IMR-90 (cell line): ENCODE results near the gene LAMC3. TPM values are rescaled to one million over a fixed set of nuclear protein-coding genes. Genes with fewer than 3 reads are reported as not detected.

Experiments used
- ATAC-seq: fragments of 200-7000 bp; cut with Tn5 transposase; 2 replicates; pipeline ENCODE4 v1.9.1; 2020; ENCODE audit warnings: low read depth, mild to moderate bottlenecking, moderate library complexity
- BruUV-seq: library from RNA; stranded (reverse); fragments of 400-500 nt; replicated peaks from 2 replicates; lab custom pipeline; 2021; lab: Mats Ljungman, UMichigan
- CTCF ChIA-PET: fragments of 300-600 bp; formaldehyde crosslinking; extraction: SDS; loops from one replicate; lab custom pipeline; 2021; ENCODE audit warnings: antibody characterized with exemption; lab: Yijun Ruan, JAX
- POLR2A ChIA-PET: fragments of 300-600 bp; sonication (Branson Sonifier 250); formaldehyde crosslinking; loops from one replicate; lab custom pipeline; 2022; ENCODE audit warnings: antibody characterized with exemption; ENCODE audit not compliant: unreplicated experiment; lab: Charles Lee
- DNase-seq: peaks from one replicate; pipeline ENCODE4 v3.0.0; 2013
- H2AFZ ChIP-seq: replicated peaks from 2 replicates; pipeline ENCODE3; 2013; ENCODE audit warnings: low read length, mild to moderate bottlenecking; ENCODE audit not compliant: poor library complexity
- H2AK5ac ChIP-seq: 2 replicates; pipeline ENCODE4 v1.6.1; 2013; ENCODE audit warnings: low read depth, low read length, inconsistent platforms
- H2AK9ac ChIP-seq: replicated peaks from 2 replicates; pipeline ENCODE3; 2013; ENCODE audit warnings: mild to moderate bottlenecking, low read depth, low read length, moderate library complexity; ENCODE audit not compliant: poor library complexity
- H2BK120ac ChIP-seq: 2 replicates; pipeline ENCODE4 v1.6.1; 2013; ENCODE audit warnings: low read depth, low read length, inconsistent platforms
- H2BK15ac ChIP-seq: 3 replicates; pipeline ENCODE4 v1.6.1; 2013; ENCODE audit warnings: low read depth, low read length, inconsistent platforms
- H2BK20ac ChIP-seq: 2 replicates; pipeline ENCODE4 v1.6.1; 2013; ENCODE audit warnings: low read depth, mild to moderate bottlenecking, inconsistent platforms, low read length, moderate library complexity
- H2BK5ac ChIP-seq: 2 replicates; pipeline ENCODE4 v1.6.1; 2013; ENCODE audit warnings: mild to moderate bottlenecking, low read depth, low read length, inconsistent platforms; ENCODE audit not compliant: poor library complexity, severe bottlenecking
- H3K14ac ChIP-seq: replicated peaks from 2 replicates; pipeline ENCODE4 v1.6.1; 2013; ENCODE audit warnings: low read depth, low read length, inconsistent platforms
- H3K18ac ChIP-seq: 2 replicates; pipeline ENCODE4 v1.6.1; 2013; ENCODE audit warnings: low read depth, low read length, control low read depth
- H3K23ac ChIP-seq: 2 replicates; pipeline ENCODE4 v1.6.1; 2013; ENCODE audit warnings: low read depth, low read length, inconsistent platforms
- H3K27ac ChIP-seq: 2 replicates; pipeline ENCODE4 v1.5.1; 2013; ENCODE audit warnings: mild to moderate bottlenecking, control low read depth, low read length; ENCODE audit not compliant: insufficient read depth
- H3K27me3 ChIP-seq: 2 replicates; pipeline ENCODE4 v1.6.1; 2013; ENCODE audit warnings: low read length; ENCODE audit not compliant: control insufficient read depth, insufficient read depth
- H3K36me3 ChIP-seq: 2 replicates; pipeline ENCODE4 v1.6.1; 2013; ENCODE audit warnings: low read length, mixed read lengths; ENCODE audit not compliant: control insufficient read depth, insufficient read depth
- H3K4ac ChIP-seq: 2 replicates; pipeline ENCODE4 v1.6.1; 2013; ENCODE audit warnings: low read depth, low read length, inconsistent platforms
- H3K4me1 ChIP-seq: 2 replicates; pipeline ENCODE4 v1.6.1; 2013; ENCODE audit warnings: low read length, mixed read lengths; ENCODE audit not compliant: control insufficient read depth, insufficient read depth
- H3K4me2 ChIP-seq: 2 replicates; pipeline ENCODE4 v1.6.1; 2013; ENCODE audit warnings: low read depth, mild to moderate bottlenecking, control low read depth, low read length, moderate library complexity
- H3K4me3 ChIP-seq: 2 replicates; pipeline ENCODE4 v1.5.1; 2013; ENCODE audit warnings: low read depth, mild to moderate bottlenecking, control low read depth, low read length, moderate library complexity; ENCODE audit not compliant: insufficient read depth
- H3K56ac ChIP-seq: 2 replicates; pipeline ENCODE4 v1.6.1; 2013; ENCODE audit warnings: low read length, inconsistent platforms; ENCODE audit not compliant: insufficient read depth; ENCODE audit errors: extremely low read depth
- H3K79me1 ChIP-seq, 2 experiments: 2 replicates each; pipeline ENCODE4 v1.6.1; 2013; ENCODE audit warnings: low read length in 2 of 2, inconsistent platforms in 1 of 2, low read depth in 1 of 2
- H3K9ac ChIP-seq: 2 replicates; pipeline ENCODE4 v1.6.1; 2013; ENCODE audit warnings: low read depth, low read length, control low read depth
- H3K9me1 ChIP-seq: 2 replicates; pipeline ENCODE4 v1.6.1; 2013; ENCODE audit warnings: low read length, inconsistent platforms; ENCODE audit not compliant: insufficient read depth
- H3K9me3 ChIP-seq: 2 replicates; pipeline ENCODE4 v1.6.1; 2013; ENCODE audit warnings: low read length; ENCODE audit not compliant: control insufficient read depth, insufficient read depth
- H4K20me1 ChIP-seq: 2 replicates; pipeline ENCODE4 v1.6.1; 2013; ENCODE audit warnings: low read length, inconsistent platforms; ENCODE audit not compliant: insufficient read depth
- H4K5ac ChIP-seq: 2 replicates; pipeline ENCODE4 v1.6.1; 2013; ENCODE audit warnings: mild to moderate bottlenecking, low read depth, low read length, control low read depth
- H4K8ac ChIP-seq, 2 experiments: 2 replicates each; pipeline ENCODE4 v1.6.1; 2013; ENCODE audit warnings: low read depth in 2 of 2, low read length in 2 of 2, control low read depth in 1 of 2, inconsistent platforms in 1 of 2
- H4K91ac ChIP-seq: 2 replicates; pipeline ENCODE4 v1.6.1; 2013; ENCODE audit warnings: low read depth, low read length, inconsistent platforms; ENCODE audit not compliant: insufficient read depth
- BHLHE40 ChIP-seq: fragments of 150-350 bp; IDR thresholded peaks from 2 replicates; pipeline ENCODE4 v1.6.1; 2016; ENCODE audit warnings: mild to moderate bottlenecking, low read depth, low read length
- CEBPB ChIP-seq: IDR thresholded peaks from 2 replicates; pipeline ENCODE4 v1.6.1; 2012; ENCODE audit warnings: low read depth, low read length, improper control_type of control experiment
- CHD1 ChIP-seq: IDR thresholded peaks from 2 replicates; pipeline ENCODE4 v1.6.1; 2012; ENCODE audit warnings: low read depth, low read length, improper control_type of control experiment
- CTCF ChIP-seq: conservative IDR thresholded peaks from 2 replicates; pipeline ENCODE4 v1.5.1; 2012; ENCODE audit warnings: mild to moderate bottlenecking, low read depth, low read length, improper control_type of control experiment
- FOS ChIP-seq: fragments of 150-350 bp; IDR thresholded peaks from 2 replicates; pipeline ENCODE4 v1.6.1; 2016; ENCODE audit warnings: low read depth, low read length
- MAFK ChIP-seq: IDR thresholded peaks from 2 replicates; pipeline ENCODE4 v1.6.1; 2012; ENCODE audit warnings: low read depth, low read length, improper control_type of control experiment
- MAZ ChIP-seq: IDR thresholded peaks from 2 replicates; pipeline ENCODE4 v1.6.1; 2012; ENCODE audit warnings: low read depth, mild to moderate bottlenecking, low read length, improper control_type of control experiment, moderate library complexity, borderline replicate concordance
- MXI1 ChIP-seq: IDR thresholded peaks from 2 replicates; pipeline ENCODE4 v1.6.1; 2012; ENCODE audit warnings: low read depth, mild to moderate bottlenecking, low read length, moderate library complexity, borderline replicate concordance
- NFE2L2 ChIP-seq: fragments of 150-350 bp; IDR thresholded peaks from 2 replicates; pipeline ENCODE4 v1.6.1; 2016; ENCODE audit warnings: low read depth, mild to moderate bottlenecking, low read length
- POLR2A ChIP-seq: IDR thresholded peaks from 2 replicates; pipeline ENCODE4 v1.6.1; 2012; ENCODE audit warnings: mild to moderate bottlenecking, low read depth, low read length
- RAD21 ChIP-seq: IDR thresholded peaks from 2 replicates; pipeline ENCODE4 v1.6.1; 2012; ENCODE audit warnings: low read length, improper control_type of control experiment
- RCOR1 ChIP-seq: IDR thresholded peaks from 2 replicates; pipeline ENCODE4 v1.6.1; 2012; ENCODE audit warnings: mild to moderate bottlenecking, low read length, improper control_type of control experiment; ENCODE audit not compliant: insufficient replicate concordance
- RFX5 ChIP-seq: IDR thresholded peaks from 2 replicates; pipeline ENCODE4 v1.8.0; 2012; ENCODE audit warnings: low read depth, mild to moderate bottlenecking, low read length, moderate library complexity
- SMC3 ChIP-seq: fragments of 150-350 bp; IDR thresholded peaks from 2 replicates; pipeline ENCODE4 v1.6.1; 2016; ENCODE audit warnings: low read depth, mild to moderate bottlenecking, antibody characterized with exemption, low read length, moderate library complexity
- USF2 ChIP-seq: fragments of 150-350 bp; IDR thresholded peaks from 2 replicates; pipeline ENCODE4 v1.6.1; 2017; ENCODE audit warnings: mild to moderate bottlenecking, antibody characterized with exemption, low read length, low read depth
- WGBS, 2 experiments: methylation state at CpG; one replicate each; pipeline versions ENCODE4 v1.1.5 to v1.1.7; 2013; ENCODE audit warnings: missing lambda C conversion rate in 2 of 2; ENCODE audit not compliant: insufficient read length in 1 of 2; ENCODE audit errors: extremely low coverage in 2 of 2; 5-methylcytosine and 5-hydroxymethylcytosine counted together
- dilution Hi-C: fragments of 300-500 bp; cut with HindIII; formaldehyde crosslinking; loops from one replicate; pipeline ENCODE4 v1.14.3; 2018; ENCODE audit warnings: low sequenced_read_pairs; ENCODE audit not compliant: unreplicated experiment
- in situ Hi-C: fragments of 300-500 bp; cut with MboI; formaldehyde crosslinking; loops from 3 replicates; pipeline ENCODE4 v1.14.3; 2019; ENCODE audit warnings: low sequenced_read_pairs, inconsistent platforms, mixed read lengths
- intact Hi-C: fragments of 100-400 bp; cut with micrococcal nuclease; formaldehyde crosslinking; loops from 2 replicates; pipeline ENCODE4 v1.10.0; 2022
- polyA plus RNA-seq, 3 experiments: library from polyadenylated mRNA; depleted of rRNA; stranded (reverse); fragments of >200 nt; gene quantifications; 2 replicates each; pipeline ENCODE4 v1.2.3, GENCODE V29; 2012; ENCODE audit warnings: low replicate concordance in 1 of 3
- total RNA-seq: library from RNA; depleted of rRNA; stranded (reverse); fragments of >200 nt; gene quantifications from 2 replicates; pipeline ENCODE4 v1.2.3, GENCODE V29; 2012
- TF ChIP-seq, protein P1 (sequence below): fragments of 150-350 bp; IDR thresholded peaks from 2 replicates; pipeline ENCODE4 v1.6.1; 2016; ENCODE audit warnings: low read depth, mild to moderate bottlenecking, low read length, moderate library complexity, borderline replicate concordance

LAMC3 gene
- total and polyA plus RNA-seq, 2 of the 4 experiments (the other 2 are of a cell fraction) = not detected

DNA sequence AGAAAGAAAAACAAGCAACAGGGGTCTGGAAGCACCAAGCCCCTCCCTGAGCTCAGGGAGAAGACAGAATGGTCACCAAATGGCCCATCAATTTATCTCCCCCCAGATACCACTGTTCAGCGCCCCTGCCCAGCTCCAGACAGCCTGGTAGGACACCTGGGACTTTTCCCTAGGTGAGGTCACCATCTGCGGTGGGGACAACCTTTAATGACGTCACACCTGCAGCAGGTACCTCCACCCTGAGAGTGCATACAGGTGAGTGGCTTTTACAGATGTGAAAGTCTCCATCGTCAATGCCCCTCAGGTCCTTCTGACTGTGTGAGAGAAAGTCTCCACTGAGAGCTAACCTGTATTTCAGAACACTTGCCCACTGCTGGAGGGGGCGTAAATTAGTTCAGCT lies 34.3 kb upstream of the LAMC3 start:
- Histone ChIP-seq H4K20me1 (no peaks in the 10 kb centered on the region), H2AK5ac (no peak overlapping the region), H2BK20ac (no peak overlapping the region), H3K9me3 (no peaks in the 10 kb centered on the region), H3K27ac (no peak overlapping the region), H3K18ac (no peak overlapping the region), H3K36me3 (no peaks in the 10 kb centered on the region), H2BK5ac (no peak overlapping the region), H3K4ac (no peak overlapping the region), H3K56ac (no peak overlapping the region), H3K14ac (no peak overlapping the region), H3K79me1 (no peaks in the 10 kb centered on the region), H3K27me3 (peaks cover 54% of the 10 kb centered on the region), H4K5ac (no peak overlapping the region), H3K9me1 (no peaks in the 10 kb centered on the region), H3K4me3 (no peak overlapping the region), H3K23ac (no peak overlapping the region), H2AFZ (no peak overlapping the region), H3K9ac (no peak overlapping the region), H3K4me2 (no peak overlapping the region), H3K4me1 (no peaks in the 10 kb centered on the region), H4K91ac (no peak overlapping the region), H2BK15ac (no peak overlapping the region), H4K8ac (no peak overlapping the region), H2AK9ac (no peak overlapping the region), H2BK120ac (no peak overlapping the region)
- WGBS, 2 experiments = 63% methylated on average over 2 of the region's 5 CpGs; no CpG with 5 or more reads in 1 of the 2 experiments
- no TSS peak for BruUV-seq
- ChIA-PET POLR2A (no interaction called here), CTCF (interaction anchor here (0.6 to 0.7 kb wide), 2 partner anchors 31 to 291 kb away, joined by 3 read pairs; no protein-coding TSS in a partner anchor)
- intact Hi-C loops (no loop called here), dilution Hi-C loops (no loop called here), in situ Hi-C loops (no loop called here)
- no peak for DNase-seq
- TF ChIP-seq USF2 = no peak
- TF ChIP-seq CEBPB = no peak
- TF ChIP-seq RCOR1 = no peak
- TF ChIP-seq, protein P1, sequence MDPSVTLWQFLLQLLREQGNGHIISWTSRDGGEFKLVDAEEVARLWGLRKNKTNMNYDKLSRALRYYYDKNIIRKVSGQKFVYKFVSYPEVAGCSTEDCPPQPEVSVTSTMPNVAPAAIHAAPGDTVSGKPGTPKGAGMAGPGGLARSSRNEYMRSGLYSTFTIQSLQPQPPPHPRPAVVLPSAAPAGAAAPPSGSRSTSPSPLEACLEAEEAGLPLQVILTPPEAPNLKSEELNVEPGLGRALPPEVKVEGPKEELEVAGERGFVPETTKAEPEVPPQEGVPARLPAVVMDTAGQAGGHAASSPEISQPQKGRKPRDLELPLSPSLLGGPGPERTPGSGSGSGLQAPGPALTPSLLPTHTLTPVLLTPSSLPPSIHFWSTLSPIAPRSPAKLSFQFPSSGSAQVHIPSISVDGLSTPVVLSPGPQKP = no peak
- no peak for TF ChIP-seq RAD21
- TF ChIP-seq FOS = no peak
- no peak for TF ChIP-seq MXI1
- TF ChIP-seq NFE2L2 = no peak
- no peak for TF ChIP-seq POLR2A
- no peak for TF ChIP-seq CTCF
- TF ChIP-seq SMC3 = no peak
- TF ChIP-seq RFX5 = no peak
- TF ChIP-seq MAZ = no peak
- no peak for TF ChIP-seq CHD1
- no peak for TF ChIP-seq MAFK
- no peak for TF ChIP-seq BHLHE40
- ATAC-seq = no peak
